K562 (cell line): ENCODE data around the gene MRPS10. TPM values are rescaled to one million over a fixed set of nuclear protein-coding genes. Genes with fewer than 3 reads are reported as not detected.

ENCODE experiments used
- CBX5 ChIP-seq: IDR thresholded peaks from 2 replicates; pipeline ENCODE4 v1.6.1; 2014; ENCODE audit warnings: low read depth, borderline replicate concordance
- CHD4 ChIP-seq: fragments of 200-600 bp; sonication (generic); IDR thresholded peaks from 3 replicates; pipeline ENCODE4 v1.6.1; 2012; ENCODE audit warnings: low read depth, mild to moderate bottlenecking, mixed read lengths, low read length, inconsistent platforms; ENCODE audit not compliant: insufficient read depth, insufficient replicate concordance, poor library complexity, severe bottlenecking
- EHMT2 ChIP-seq: fragments of 450-650 bp; IDR thresholded peaks from 2 replicates; pipeline ENCODE4 v1.6.1; 2018; ENCODE audit warnings: antibody characterized with exemption
- FIP1L1 ChIP-seq: fragments of 200-400 bp; formaldehyde crosslinking; IDR thresholded peaks from 2 replicates; pipeline ENCODE4 v1.6.1; 2018; ENCODE audit warnings: mild to moderate bottlenecking, low read depth, low read length; ENCODE audit not compliant: poor library complexity, severe bottlenecking
- HLTF ChIP-seq: fragments of 450-650 bp; IDR thresholded peaks from 2 replicates; pipeline ENCODE4 v1.6.1; 2016
- PHB ChIP-seq: fragments of 250-450 bp; sonication (Bioruptor Pico); IDR thresholded peaks from 2 replicates; pipeline ENCODE4 v1.5.0; 2021
- PHF8 ChIP-seq: fragments of 200-600 bp; sonication (generic); IDR thresholded peaks from 2 replicates; pipeline ENCODE4 v1.6.1; 2012; ENCODE audit warnings: mixed run types, mild to moderate bottlenecking, inconsistent platforms, low read length, moderate library complexity, borderline replicate concordance
- POLR2A ChIP-seq: fragments of 450-650 bp; conservative IDR thresholded peaks from 2 replicates; pipeline ENCODE4 v1.6.1; 2016
- PRDM10 ChIP-seq: fragments of 450-650 bp; IDR thresholded peaks from 2 replicates; pipeline ENCODE4 v1.6.1; 2018; ENCODE audit not compliant: partially characterized antibody
- RERE ChIP-seq: sonication (generic); formaldehyde crosslinking; IDR thresholded peaks from 2 replicates; pipeline ENCODE4 v1.8.0; 2023; ENCODE audit warnings: missing genetic modification reagents, mild to moderate bottlenecking, borderline replicate concordance
- THRA ChIP-seq: fragments of 450-650 bp; IDR thresholded peaks from 2 replicates; pipeline ENCODE4 v1.6.1; 2017; ENCODE audit warnings: mild to moderate bottlenecking, moderate library complexity
- ZFP1 ChIP-seq: fragments of 450-650 bp; formaldehyde crosslinking; IDR thresholded peaks from 2 replicates; pipeline ENCODE4 v1.4.0; 2020; ENCODE audit warnings: mild to moderate bottlenecking, mixed read lengths
- ZFP36 ChIP-seq: fragments of 150-350 bp; IDR thresholded peaks from 2 replicates; pipeline ENCODE4 v1.6.1; 2018; ENCODE audit warnings: low read length, low read depth; ENCODE audit not compliant: partially characterized antibody
- ZFP91 ChIP-seq: sonication (generic); formaldehyde crosslinking; IDR thresholded peaks from 2 replicates; pipeline ENCODE4 v1.8.0; 2022; ENCODE audit warnings: mild to moderate bottlenecking, missing genetic modification reagents
- ZNF253 ChIP-seq: fragments of 250-450 bp; sonication (Bioruptor Pico); conservative IDR thresholded peaks from 2 replicates; pipeline ENCODE4 v1.6.1; 2021; ENCODE audit warnings: mild to moderate bottlenecking
- ZNF316 ChIP-seq: fragments of 450-650 bp; IDR thresholded peaks from 2 replicates; pipeline ENCODE4 v1.6.1; 2016
- polyA plus RNA-seq, 8 experiments: library from polyadenylated mRNA; depleted of rRNA in 4 of 8; stranded (reverse) in 5 of 8; unstranded in 3 of 8; fragments of >200 nt; fragmentation: Nextera tagmentation in 2 of 8; fragmentation: Illumina TruSeq in 1 of 8; extraction: Ambion mirVana in 2 of 8; extraction: Trizol in 1 of 8; gene quantifications; 2 replicates each; pipeline versions ENCODE4 v1.2.1 to v1.2.3, GENCODE V29; 2011 to 2014; ENCODE audit warnings: inconsistent platforms in 1 of 8, missing spikeins in 1 of 8
- total RNA-seq, 7 experiments: library from RNA; depleted of rRNA in 6 of 7; stranded (reverse); fragments of >200 nt in 6 of 7; fragmentation: Illumina TruSeq in 2 of 7; extraction: Trizol in 2 of 7; gene quantifications; 2 replicates each; pipeline versions ENCODE4 v1.2.1 to v1.2.3, GENCODE V29; 2011 to 2021; ENCODE audit warnings: low replicate concordance in 1 of 7

MRPS10 gene
- total and polyA plus RNA-seq, 9 of the 15 experiments (the other 6 are each of a cell fraction or from before 2014, with no cell fraction given): 48.6 to 166 (median 93.7) TPM

GRCh38 chr6:42217519-42218367, at the start of gene MRPS10 (continued):
- TF ChIP-seq RERE (CRISPR knock-in tag) (no peak), FIP1L1 (no peak), CHD4 (peak; percentile 47), POLR2A (peak; percentile 97), ZFP91 (no peak), ZFP36 (no peak), EHMT2 (no peak), ZNF253 (CRISPR knock-in tag) (0 out of 2 replicates have a peak, but pooled peaks have one; percentile 5), THRA (no peak), PHF8 (peak; percentile 95), ZFP1 (CRISPR knock-in tag) (no peak), PRDM10 (no peak), PHB (no peak), ZNF316 (no peak), CBX5 (no peak), HLTF (peak; percentile 65; the same call in 1 of the 2 replicates)
